GM19351 (cell line): Measurements from ENCODE around the gene MYO1D.
"Not testable (repeated sequence)": the region's sequence is repeated elsewhere in the genome, so short reads cannot be mapped to it uniquely, and the experiment has no call there.

Experiments
- ATAC-seq: cut with Tn5 transposase; IDR thresholded peaks from one replicate; pipeline ENCODE4 v1.9.1; 2021; ENCODE audit warnings: mild to moderate bottlenecking, moderate library complexity; ENCODE audit not compliant: unreplicated experiment

Gene MYO1D

GRCh38 chr17:32742681-32743538 lies 134.0 kb downstream of the MYO1D start:
- no peak for ATAC-seq

- no peak for ATAC-seq
These were observed 135.5 kb downstream of the MYO1D start for GRCh38 chr17:32741381-32741780.

GRCh38 chr17:32739722-32740121 lies 137.2 kb downstream of the MYO1D start:
- no peak for ATAC-seq

GRCh38 chr17:32739151-32739550 lies 137.8 kb downstream of the MYO1D start:
- not testable (repeated sequence) for ATAC-seq

GRCh38 chr17:32733401-32733800 lies 143.5 kb downstream of the MYO1D start:
- no peak for ATAC-seq

- no peak for ATAC-seq
These were observed 144.0 kb downstream of the MYO1D start for GRCh38 chr17:32732900-32733299.

- no peak for ATAC-seq
These were observed 144.7 kb downstream of the MYO1D start for GRCh38 chr17:32732296-32732642.

- ATAC-seq = no peak
These were observed 145.2 kb downstream of the MYO1D start for GRCh38 chr17:32731556-32732295.

GRCh38 chr17:32727681-32728080 lies 149.2 kb downstream of the MYO1D start:
- no peak for ATAC-seq

- ATAC-seq = no peak
These were observed 151.2 kb downstream of the MYO1D start for GRCh38 chr17:32725697-32726096.

- no peak for ATAC-seq
These were observed 153.5 kb downstream of the MYO1D start for GRCh38 chr17:32723310-32723955.

- no peak for ATAC-seq
These were observed 154.2 kb downstream of the MYO1D start for GRCh38 chr17:32722733-32723132.

GRCh38 chr17:32720671-32721070 lies 156.3 kb downstream of the MYO1D start:
- ATAC-seq = no peak

GRCh38 chr17:32719689-32720088 lies 157.2 kb downstream of the MYO1D start:
- no peak for ATAC-seq

GRCh38 chr17:32714922-32715321 lies 162.0 kb downstream of the MYO1D start:
- not testable (repeated sequence) for ATAC-seq

- ATAC-seq = not testable (repeated sequence)
These were observed 162.7 kb downstream of the MYO1D start for GRCh38 chr17:32714206-32714605.

GRCh38 chr17:32713081-32713480 lies 163.8 kb downstream of the MYO1D start:
- no peak for ATAC-seq

GRCh38 chr17:32709562-32709961 lies 167.4 kb downstream of the MYO1D start:
- ATAC-seq = no peak

- no peak for ATAC-seq
These were observed 175.1 kb downstream of the MYO1D start for GRCh38 chr17:32701871-32702270.

GRCh38 chr17:32699247-32699646 lies 177.7 kb downstream of the MYO1D start:
- ATAC-seq = no peak

GRCh38 chr17:32697728-32698625 lies 178.9 kb downstream of the MYO1D start:
- ATAC-seq = no peak
